ENCODE measurements around the gene SLFNL1.

SLFNL1 gene

DNA sequence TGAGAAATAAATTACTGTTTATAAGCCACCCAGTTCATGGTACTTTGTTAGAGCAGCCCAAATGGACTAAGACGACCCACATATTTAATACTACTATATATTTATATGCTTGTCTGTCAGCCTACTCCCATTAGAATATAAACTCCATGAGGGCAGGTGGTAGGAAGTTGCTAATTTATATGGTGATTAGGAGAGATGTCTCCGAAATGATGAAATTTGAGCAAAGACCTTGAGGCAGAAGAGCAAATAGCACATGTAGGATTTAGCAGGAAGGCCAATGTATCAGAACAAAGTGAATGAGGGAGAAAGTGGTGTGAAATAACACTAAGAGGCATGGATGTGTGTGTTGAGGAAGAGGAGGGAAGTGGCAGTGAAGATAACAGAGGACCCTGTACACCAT, 10.6 kb upstream of the SLFNL1 start:
- H3K4me3 ChIP-seq (replicated peaks; ENCODE audit: low read depth, low read length), result no peak overlapping the region
- DNase-seq (ENCODE audit: extremely low read depth, low read depth), result no peak
- TF ChIP-seq, protein P1, sequence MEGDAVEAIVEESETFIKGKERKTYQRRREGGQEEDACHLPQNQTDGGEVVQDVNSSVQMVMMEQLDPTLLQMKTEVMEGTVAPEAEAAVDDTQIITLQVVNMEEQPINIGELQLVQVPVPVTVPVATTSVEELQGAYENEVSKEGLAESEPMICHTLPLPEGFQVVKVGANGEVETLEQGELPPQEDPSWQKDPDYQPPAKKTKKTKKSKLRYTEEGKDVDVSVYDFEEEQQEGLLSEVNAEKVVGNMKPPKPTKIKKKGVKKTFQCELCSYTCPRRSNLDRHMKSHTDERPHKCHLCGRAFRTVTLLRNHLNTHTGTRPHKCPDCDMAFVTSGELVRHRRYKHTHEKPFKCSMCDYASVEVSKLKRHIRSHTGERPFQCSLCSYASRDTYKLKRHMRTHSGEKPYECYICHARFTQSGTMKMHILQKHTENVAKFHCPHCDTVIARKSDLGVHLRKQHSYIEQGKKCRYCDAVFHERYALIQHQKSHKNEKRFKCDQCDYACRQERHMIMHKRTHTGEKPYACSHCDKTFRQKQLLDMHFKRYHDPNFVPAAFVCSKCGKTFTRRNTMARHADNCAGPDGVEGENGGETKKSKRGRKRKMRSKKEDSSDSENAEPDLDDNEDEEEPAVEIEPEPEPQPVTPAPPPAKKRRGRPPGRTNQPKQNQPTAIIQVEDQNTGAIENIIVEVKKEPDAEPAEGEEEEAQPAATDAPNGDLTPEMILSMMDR (IDR thresholded peaks at IDR 0.05; ENCODE audit: low read depth, low read length, missing control alignments), result no peak

DNA sequence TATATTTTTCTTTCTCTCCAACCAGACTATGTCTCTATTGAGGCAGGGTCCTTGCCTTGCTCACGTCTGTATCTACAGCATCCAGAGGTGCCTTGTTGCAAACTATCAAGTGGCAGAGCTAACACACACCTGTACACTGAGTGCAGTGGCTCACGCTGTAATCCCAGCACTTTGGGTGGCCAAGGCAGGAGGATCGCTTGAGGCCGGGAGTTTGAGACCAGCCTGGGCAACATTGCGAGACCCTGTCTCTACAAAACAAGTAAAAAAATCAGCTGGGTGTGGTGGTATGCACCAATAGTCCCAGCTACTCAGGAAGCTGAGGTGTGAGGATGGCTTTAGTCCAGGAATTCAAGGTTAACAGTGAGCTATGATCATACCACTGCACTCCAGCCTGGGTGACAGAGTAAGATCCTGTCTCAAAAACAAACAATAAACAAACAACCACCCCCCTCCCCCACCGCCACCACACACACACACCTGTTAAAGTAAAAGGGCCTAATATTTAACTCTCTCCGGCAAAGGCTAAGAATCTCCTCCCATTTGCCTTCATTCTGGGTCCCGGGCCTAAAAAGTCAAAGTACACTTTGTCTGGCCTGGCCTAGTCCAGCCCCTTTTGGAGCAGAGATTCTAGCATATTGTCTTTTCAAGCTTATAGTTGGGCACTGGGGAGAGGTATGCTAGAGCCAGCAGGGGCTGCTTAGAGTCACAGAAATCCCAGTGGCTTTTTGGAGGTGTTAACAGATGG, 9.5 kb upstream of the SLFNL1 start:
- no peak for DNase-seq (ENCODE audit: extremely low read depth, low read depth)
- TF ChIP-seq, protein P1 (IDR thresholded peaks at IDR 0.05; ENCODE audit: low read depth, low read length, missing control alignments), result no peak
- H3K4me3 ChIP-seq (replicated peaks; ENCODE audit: low read depth, low read length), result no peak overlapping the region

DNA sequence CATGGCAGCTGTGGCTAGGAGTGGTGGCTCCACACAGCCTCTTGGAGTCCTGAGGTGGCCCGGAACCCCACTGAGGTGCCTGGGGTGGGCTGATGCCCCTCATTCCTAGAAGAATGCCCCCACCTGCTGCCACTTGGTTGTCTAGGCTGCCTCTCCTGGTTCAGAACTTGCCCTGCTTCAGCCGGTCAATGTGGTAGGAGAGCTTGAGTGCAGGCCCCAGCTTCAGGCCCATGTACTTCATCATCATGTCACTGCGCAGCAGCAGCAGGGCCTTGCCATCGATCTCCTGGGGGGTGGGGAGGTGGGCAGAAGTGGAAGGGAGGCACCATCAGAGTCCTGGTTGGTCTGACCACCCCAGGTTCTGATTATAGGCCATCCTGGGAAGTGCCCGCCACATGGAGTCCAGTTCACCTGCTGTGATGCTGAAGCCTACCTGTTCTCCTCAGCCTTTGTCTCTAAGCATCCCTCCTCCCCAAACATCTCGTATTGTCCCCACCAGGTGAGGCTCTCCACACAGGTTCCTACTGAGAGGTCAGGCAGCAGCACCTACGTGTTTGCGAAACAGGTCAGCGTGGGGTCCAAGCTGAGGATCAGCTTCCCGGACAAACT, 6.6 kb upstream of the SLFNL1 start:
- no peak for DNase-seq (ENCODE audit: extremely low read depth, low read depth)
- H3K4me3 ChIP-seq (replicated peaks; ENCODE audit: low read depth, low read length), result no peak overlapping the region
- TF ChIP-seq, protein P1 (IDR thresholded peaks at IDR 0.05; ENCODE audit: low read depth, low read length, missing control alignments), result no peak

DNA sequence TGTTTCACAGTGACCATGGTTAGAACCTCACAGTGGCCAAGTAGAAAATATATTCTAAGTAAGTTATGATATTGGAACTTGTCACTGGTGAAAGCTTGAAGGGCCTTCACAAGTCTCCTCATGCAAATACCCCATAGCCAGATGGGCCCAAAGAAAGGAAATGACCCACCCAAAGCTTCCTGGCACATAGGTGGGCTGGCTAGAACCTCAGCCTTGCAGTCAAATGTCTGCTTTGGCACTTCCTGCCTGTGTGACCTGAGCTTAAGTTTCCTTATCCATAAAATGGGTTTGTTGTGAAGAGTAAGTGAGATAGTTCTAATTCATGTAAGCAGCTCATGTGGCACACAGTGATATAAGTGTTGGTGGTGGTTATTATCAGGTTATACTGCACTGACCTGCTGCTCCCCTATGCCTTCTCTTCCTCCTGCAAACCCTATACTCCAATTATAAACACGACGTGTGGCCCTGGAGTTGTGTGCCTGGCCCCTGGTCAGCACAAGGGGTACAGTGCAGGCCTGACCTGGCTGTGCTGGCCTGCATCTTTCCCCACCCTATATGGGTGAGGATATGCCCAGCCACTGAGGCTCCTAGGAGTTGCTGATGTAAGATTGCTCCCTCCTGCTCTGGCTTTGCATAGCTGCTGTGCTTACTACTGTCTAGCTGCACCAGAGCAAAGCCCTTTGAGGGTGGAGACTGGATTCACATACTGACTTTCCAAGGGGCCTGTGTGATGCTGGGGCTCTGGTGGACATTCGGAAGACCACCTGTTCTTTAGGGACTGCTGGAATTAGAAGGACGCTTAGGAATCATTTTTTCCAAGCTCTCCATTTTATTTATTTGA, 4.7 kb upstream of the SLFNL1 start:
- H3K4me3 ChIP-seq (replicated peaks; ENCODE audit: low read depth, low read length), result no peak overlapping the region
- TF ChIP-seq, protein P1 (IDR thresholded peaks at IDR 0.05; ENCODE audit: low read depth, low read length, missing control alignments), result no peak
- DNase-seq (ENCODE audit: extremely low read depth, low read depth), result no peak

DNA sequence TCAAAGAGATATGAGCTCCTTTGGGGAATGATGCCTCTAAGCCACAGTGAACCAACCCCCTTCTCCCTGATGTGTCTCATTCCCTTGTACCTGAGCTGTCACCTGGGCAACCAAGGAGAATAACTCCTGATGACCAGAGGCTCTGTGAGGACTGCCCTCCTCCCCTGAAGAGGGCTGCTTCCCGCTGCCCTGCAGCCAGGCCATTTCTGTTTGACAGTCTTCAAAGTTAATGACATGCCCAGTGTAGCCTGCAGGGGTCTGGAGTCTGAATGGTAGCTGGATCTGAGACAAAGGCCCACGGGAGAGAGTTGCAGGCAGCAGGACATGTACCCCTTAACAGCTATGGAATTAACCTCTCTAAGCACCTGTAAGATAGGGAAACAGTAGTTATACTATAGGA, 3.4 kb upstream of the SLFNL1 start:
- H3K4me3 ChIP-seq (replicated peaks; ENCODE audit: low read depth, low read length), result no peak overlapping the region
- no peak for DNase-seq (ENCODE audit: extremely low read depth, low read depth)
- TF ChIP-seq, protein P1 (IDR thresholded peaks at IDR 0.05; ENCODE audit: low read depth, low read length, missing control alignments), result no peak

DNA sequence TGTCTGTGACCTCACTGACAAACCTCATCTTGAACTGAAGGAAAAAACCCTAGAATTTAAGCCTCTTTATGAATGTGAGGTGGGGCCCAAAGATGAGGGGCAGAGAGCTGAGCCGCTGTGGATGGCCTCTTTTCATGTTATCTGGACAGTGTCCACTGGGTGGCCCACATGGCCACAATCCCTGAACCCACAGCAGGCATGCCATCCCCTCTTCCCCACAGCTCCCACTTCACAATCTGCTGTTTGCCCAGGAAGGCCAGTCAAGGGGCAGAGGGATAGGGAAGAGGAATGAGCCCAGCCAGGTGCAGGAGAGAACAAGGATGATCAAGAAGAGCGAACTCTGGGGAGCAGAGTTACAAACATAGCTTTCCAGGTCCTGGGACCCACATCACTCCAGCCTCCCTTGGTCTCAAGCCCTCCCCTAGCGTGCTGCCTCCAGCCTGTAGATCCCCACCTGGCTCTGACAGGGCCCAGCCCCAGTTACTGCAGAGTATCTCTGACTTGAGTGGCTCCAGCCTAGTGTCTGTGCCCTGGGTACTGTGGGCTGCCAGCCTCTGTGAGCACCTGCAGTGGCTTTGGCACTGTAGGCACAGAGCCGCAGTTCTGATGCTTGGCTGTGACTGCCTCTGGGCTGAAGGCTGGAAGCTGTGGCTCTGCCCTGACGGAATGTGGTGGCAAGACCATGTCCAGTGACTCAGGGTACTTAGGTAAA, 1.9 kb upstream of the SLFNL1 start:
- no peak overlapping the region for H3K4me3 ChIP-seq (replicated peaks; ENCODE audit: low read depth, low read length)
- TF ChIP-seq, protein P1 (IDR thresholded peaks at IDR 0.05; ENCODE audit: low read depth, low read length, missing control alignments), result peak; percentile 35
- DNase-seq (ENCODE audit: extremely low read depth, low read depth), result no peak
